ENCODE data around the gene ARHGAP19. TPM values are rescaled to one million over a fixed set of nuclear protein-coding genes. Genes with fewer than 3 reads are reported as not detected.

The ARHGAP19 gene
- total RNA-seq, 4 donors from 2014 or later, result 4.5 to 8.4 (median 7.4) TPM

DNA sequence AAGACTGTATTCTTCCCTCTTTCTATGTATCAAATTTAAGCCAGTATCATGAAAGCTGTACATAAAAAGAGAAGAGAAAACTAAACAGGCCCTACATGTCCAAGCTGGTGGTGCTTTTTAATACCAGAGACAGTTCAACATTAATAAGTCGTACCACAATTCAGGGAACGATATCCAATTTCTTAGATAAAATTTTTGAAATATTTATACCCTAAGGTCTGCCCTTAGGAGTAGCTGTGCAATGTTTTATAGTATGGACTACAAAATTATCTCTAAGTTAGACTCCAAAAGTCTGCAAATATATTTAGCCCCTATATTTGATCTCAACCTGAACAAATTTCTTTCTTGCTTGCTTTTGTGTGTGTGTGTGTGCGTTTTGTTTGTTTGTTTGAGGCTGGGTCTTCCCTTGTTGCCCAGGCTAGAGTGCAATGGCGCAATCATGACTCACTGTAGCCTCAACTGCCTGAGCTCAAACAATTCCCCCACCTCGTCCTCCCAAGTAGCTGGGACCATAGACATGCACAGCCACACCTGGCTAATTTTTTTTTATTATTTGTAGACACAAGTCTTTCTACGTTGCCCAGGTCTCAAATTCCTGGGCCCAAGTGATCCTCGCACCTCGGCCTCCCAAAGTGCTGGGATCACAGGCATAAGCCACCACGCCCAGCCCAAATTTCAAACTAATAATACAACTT, 13.2 kb downstream of the ARHGAP19 start:
- H3K9me3 ChIP-seq, result no peaks in the 10 kb centered on the region
- H3K4me1 ChIP-seq, result peaks cover 5 to 28% (median 11%) of the 10 kb centered on the region in 4 donors
- WGBS, 2 donors (ENCODE audit: low coverage in 1 of 2), result 63 to 75% methylated on average over 5 to 9 of the region's 9 CpGs
- TF ChIP-seq EP300 (IDR thresholded peaks at IDR 0.05; ENCODE audit: low read depth), result no peak
- TF ChIP-seq POLR2AphosphoS5 (IDR thresholded peaks at IDR 0.05), result no peak
- no peak for TF ChIP-seq POLR2A (IDR thresholded peaks at IDR 0.05)
- TF ChIP-seq, protein P1, sequence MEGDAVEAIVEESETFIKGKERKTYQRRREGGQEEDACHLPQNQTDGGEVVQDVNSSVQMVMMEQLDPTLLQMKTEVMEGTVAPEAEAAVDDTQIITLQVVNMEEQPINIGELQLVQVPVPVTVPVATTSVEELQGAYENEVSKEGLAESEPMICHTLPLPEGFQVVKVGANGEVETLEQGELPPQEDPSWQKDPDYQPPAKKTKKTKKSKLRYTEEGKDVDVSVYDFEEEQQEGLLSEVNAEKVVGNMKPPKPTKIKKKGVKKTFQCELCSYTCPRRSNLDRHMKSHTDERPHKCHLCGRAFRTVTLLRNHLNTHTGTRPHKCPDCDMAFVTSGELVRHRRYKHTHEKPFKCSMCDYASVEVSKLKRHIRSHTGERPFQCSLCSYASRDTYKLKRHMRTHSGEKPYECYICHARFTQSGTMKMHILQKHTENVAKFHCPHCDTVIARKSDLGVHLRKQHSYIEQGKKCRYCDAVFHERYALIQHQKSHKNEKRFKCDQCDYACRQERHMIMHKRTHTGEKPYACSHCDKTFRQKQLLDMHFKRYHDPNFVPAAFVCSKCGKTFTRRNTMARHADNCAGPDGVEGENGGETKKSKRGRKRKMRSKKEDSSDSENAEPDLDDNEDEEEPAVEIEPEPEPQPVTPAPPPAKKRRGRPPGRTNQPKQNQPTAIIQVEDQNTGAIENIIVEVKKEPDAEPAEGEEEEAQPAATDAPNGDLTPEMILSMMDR (IDR thresholded peaks at IDR 0.05), result no peak
- intact Hi-C loops (cut with DNase I; ENCODE audit: low total_unique reads), result no loop called here
- H3K27me3 ChIP-seq, result no peaks in the 10 kb centered on the region
- no peak overlapping the region for H3K4me3 ChIP-seq
- in situ Hi-C loops (cut with MboI; ENCODE audit: low pct_ligation_motif_present in 1 of 4, low pct_unique_long_range_greater_than_20kb in 1 of 4, low sequenced_read_pairs in 3 of 4), result loop anchor here in 1 of 4 donors (10.0 kb wide), 1 partner anchor 76 kb away; no protein-coding TSS in a partner anchor
- H3K36me3 ChIP-seq, result no peaks in the 10 kb centered on the region
- H3K27ac ChIP-seq, result peak overlapping the region in 3 of 4 donors; percentile 31 to 61 (median 33)
- peak; percentile 27 for DNase-seq

GRCh38 chr10:97278491-97278989, 13.9 kb downstream of the ARHGAP19 start:
- intact Hi-C loops (cut with DNase I; ENCODE audit: low total_unique reads), result no loop called here
- H3K27ac ChIP-seq, result peak overlapping the region in 3 of 4 donors; percentile 31 to 61 (median 33)
- no peak for TF ChIP-seq EP300 (IDR thresholded peaks at IDR 0.05; ENCODE audit: low read depth)
- TF ChIP-seq, protein P1 (IDR thresholded peaks at IDR 0.05), result peak; percentile 66 to 76 (median 68)
- H3K4me3 ChIP-seq, result no peak overlapping the region
- H3K9me3 ChIP-seq, result no peaks in the 10 kb centered on the region
- no peak for DNase-seq
- in situ Hi-C loops (cut with MboI; ENCODE audit: low pct_ligation_motif_present in 1 of 4, low pct_unique_long_range_greater_than_20kb in 1 of 4, low sequenced_read_pairs in 3 of 4), result loop anchor here in 1 of 4 donors (10.0 kb wide), 1 partner anchor 76 kb away; no protein-coding TSS in a partner anchor
- no peaks in the 10 kb centered on the region for H3K36me3 ChIP-seq
- H3K27me3 ChIP-seq, result no peaks in the 10 kb centered on the region
- H3K4me1 ChIP-seq, result peaks cover 5 to 28% (median 11%) of the 10 kb centered on the region in 4 donors

- H3K4me1 ChIP-seq, result peaks cover 5 to 28% (median 11%) of the 10 kb centered on the region in 4 donors
- intact Hi-C loops (cut with DNase I; ENCODE audit: low total_unique reads) (no loop called here), in situ Hi-C loops (cut with MboI; ENCODE audit: low pct_ligation_motif_present in 1 of 4, low pct_unique_long_range_greater_than_20kb in 1 of 4, low sequenced_read_pairs in 3 of 4) (loop anchor here in 1 of 4 donors (10.0 kb wide), 1 partner anchor 77 kb away; no protein-coding TSS in a partner anchor)
- DNase-seq, result no peak
- no peaks in the 10 kb centered on the region for H3K9me3 ChIP-seq
- no peak overlapping the region for H3K27ac ChIP-seq
- H3K4me3 ChIP-seq, result no peak overlapping the region
- no peaks in the 10 kb centered on the region for H3K27me3 ChIP-seq
- no peaks in the 10 kb centered on the region for H3K36me3 ChIP-seq
- WGBS, 2 donors (ENCODE audit: low coverage in 1 of 2), result 35% methylated on average over 1 of the region's 1 CpG; no CpG with 5 or more reads in 1 of the 2 donors
- TF ChIP-seq, protein P1 (IDR thresholded peaks at IDR 0.05), result no peak
- TF ChIP-seq EP300 (IDR thresholded peaks at IDR 0.05; ENCODE audit: low read depth) (no peak), POLR2AphosphoS5 (IDR thresholded peaks at IDR 0.05) (no peak), POLR2A (IDR thresholded peaks at IDR 0.05) (no peak)
Measured at GRCh38 chr10:97277551-97277950, 14.9 kb downstream of the ARHGAP19 start.

GRCh38 chr10:97274828-97275227, 17.6 kb downstream of the ARHGAP19 start:
- H3K27ac ChIP-seq, result no peak overlapping the region
- WGBS, 2 donors (ENCODE audit: low coverage in 1 of 2), result 83 to 87% methylated on average over 2 to 3 of the region's 9 CpGs
- H3K9me3 ChIP-seq, result no peaks in the 10 kb centered on the region
- no peaks in the 10 kb centered on the region for H3K27me3 ChIP-seq
- no peaks in the 10 kb centered on the region for H3K36me3 ChIP-seq
- DNase-seq, result no peak
- in situ Hi-C loops (cut with MboI; ENCODE audit: low pct_ligation_motif_present in 1 of 4, low pct_unique_long_range_greater_than_20kb in 1 of 4, low sequenced_read_pairs in 3 of 4) (loop anchor here in 1 of 4 donors (10.0 kb wide), 1 partner anchor 80 kb away; no protein-coding TSS in a partner anchor), intact Hi-C loops (cut with DNase I; ENCODE audit: low total_unique reads) (no loop called here)
- no peak for TF ChIP-seq EP300 (IDR thresholded peaks at IDR 0.05; ENCODE audit: low read depth)
- no peak for TF ChIP-seq POLR2AphosphoS5 (IDR thresholded peaks at IDR 0.05)
- no peak for TF ChIP-seq POLR2A (IDR thresholded peaks at IDR 0.05)
- TF ChIP-seq, protein P1 (IDR thresholded peaks at IDR 0.05), result no peak
- peaks cover 5 to 21% (median 11%) of the 10 kb centered on the region in 4 donors for H3K4me1 ChIP-seq
- H3K4me3 ChIP-seq, result no peak overlapping the region

Measured in transverse colon (tissue), 4 donors.